Eye (tissue), 1 donor: Measurements from ENCODE around the gene SMG6.
A peak's percentile ranks its signal among the peaks of the same experiment; 100 is the strongest.
"Not testable (repeated sequence)": the region's sequence is repeated elsewhere in the genome, so short reads cannot be mapped to it uniquely, and the experiment has no call there.

Experiments
- DNase-seq: peaks from one replicate; pipeline ENCODE4 v3.0.0-alpha.2; 2015

Gene SMG6

DNA sequence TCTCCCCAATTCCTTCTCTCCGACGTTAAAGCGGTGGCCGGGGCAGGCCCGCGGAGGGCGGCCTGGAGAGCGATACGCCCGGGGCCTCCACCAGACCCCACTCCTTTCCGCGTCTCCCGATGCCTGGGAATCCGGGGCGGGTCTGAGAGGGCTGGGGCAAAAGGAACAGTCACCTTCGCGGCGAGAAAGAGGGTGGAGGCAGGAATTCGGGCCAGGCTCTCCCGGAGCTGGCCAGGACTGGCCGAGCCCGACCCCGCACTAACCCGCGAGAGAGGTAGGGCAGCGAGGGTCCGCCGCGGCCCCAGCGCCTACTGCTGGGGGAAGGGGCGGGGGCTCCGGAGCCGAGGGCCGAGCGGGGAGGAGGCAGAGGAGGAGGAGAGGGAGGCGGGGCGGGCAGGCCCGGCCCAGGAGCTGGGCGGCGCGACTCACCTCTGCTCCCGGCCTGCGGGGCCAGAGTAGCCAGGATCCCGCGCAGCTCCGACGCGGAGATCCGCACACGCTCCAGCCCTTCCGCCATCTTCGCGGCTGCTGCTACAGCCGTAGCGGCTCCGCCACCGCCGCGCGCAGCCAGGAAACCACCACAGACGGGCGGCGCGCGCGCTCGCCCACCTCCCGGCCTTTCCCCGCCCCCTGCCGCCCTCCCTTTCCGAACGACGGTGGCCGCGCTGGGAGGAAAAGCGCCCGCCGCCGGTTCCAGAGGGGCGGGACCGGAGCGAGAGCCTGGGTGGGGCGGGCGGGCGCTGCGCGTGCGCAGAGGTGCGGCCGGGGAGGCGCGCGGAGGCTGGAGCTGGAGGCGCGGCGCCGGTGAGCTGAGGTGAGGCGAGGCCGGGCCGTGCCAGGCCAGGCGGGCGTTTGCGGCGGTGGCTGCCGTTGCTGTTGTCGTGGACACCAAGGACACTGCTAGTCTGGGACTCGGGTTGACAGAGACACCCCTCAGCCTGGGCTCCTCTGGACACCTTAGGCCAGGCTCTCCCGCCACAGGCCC is at the start of gene SMG6, which contains the start of gene SRR:
TSS of gene SMG6 (minus strand) at position 582 of the 985 bp plus-strand sequence. CDS start at position 517, 65 bp downstream.
TSS of gene SRR (plus strand) at position 747 of the 985 bp plus-strand sequence. CDS start 11,611 bp downstream, outside the sequence.
- DNase-seq = peak; percentile 96

DNA sequence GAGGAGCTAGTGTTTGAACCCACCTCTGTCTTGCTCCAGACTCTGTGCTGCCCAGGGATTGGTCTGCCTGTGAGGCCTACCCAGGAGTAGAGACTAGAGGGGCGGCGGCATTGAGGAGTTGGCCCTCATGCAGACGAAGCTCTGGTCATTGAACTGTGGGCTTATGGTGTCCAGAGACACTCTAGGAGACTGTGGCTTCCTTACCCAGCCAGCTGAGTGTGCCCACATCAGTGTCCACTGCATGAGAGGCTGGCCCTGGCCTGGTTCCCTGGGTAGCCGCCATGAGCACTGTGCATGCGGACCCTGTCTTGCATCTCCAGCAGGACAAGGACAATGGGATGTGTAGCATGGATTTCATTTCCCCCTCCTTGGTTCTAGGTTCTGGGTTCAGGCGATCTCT is 47.7 kb upstream of the SMG6 start:
- DNase-seq = no peak

DNA sequence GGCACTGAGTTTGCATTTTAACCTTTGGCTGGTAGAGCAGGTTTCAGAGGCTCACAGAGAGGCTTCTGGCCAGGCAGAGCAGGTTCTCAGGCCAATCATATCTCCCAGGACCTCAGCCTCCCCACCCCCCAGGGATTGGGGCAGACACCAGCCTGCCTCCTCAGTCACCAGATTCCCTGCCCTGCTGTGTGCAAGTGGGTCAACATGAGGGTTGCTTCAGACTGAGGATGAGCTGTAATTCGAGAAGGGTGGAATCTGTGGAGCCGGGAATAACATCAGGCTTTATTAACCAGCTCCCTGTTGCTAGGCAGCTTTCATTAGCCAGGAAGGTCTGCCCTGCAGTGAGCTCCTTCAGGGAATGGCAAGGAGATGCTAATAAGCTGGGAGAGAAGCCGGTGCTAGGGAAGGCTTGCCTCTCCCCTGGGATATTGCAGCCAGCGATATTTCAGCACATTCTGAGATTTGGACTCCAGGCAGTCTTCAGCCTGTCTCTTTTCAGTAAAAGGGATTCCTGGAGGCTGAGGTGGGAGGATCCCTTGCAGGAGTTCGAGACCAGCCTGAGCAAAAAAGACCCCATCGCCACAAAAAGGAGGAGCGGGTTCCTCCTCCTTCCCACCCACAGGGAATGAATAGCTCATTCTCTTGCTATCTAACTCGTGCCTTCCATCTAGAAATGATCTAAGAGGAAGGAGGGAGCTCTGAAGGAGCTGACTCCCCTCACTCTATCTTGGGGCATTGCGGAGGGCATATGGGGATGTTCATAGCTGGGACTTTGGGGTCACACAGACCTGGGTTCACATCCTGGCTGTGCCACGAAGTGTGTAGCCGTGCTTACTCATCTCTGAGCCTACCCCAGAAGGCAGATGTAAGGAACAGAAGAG is 44.5 kb upstream of the SMG6 start:
- DNase-seq = peak; percentile 88

DNA sequence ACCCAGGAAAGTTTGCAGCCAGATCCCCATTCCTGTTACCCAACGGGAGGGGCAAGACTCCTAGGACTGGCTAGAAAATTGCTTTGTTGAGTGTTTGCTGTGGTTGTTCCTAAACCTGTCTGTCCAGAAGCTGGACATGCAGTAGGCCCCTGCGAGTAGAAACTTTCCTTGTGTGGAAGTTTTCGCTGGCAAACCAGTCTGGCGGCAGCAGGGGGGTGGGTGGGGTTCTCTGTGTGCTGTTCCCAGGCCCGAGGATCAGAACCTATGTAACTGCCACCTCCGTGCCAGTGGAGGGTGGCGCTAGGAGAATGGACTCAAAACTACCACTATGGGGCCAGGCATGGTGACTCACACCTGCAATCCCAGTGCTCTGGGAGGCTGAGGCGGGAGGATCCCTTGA is 42.9 kb upstream of the SMG6 start:
- DNase-seq = no peak

DNA sequence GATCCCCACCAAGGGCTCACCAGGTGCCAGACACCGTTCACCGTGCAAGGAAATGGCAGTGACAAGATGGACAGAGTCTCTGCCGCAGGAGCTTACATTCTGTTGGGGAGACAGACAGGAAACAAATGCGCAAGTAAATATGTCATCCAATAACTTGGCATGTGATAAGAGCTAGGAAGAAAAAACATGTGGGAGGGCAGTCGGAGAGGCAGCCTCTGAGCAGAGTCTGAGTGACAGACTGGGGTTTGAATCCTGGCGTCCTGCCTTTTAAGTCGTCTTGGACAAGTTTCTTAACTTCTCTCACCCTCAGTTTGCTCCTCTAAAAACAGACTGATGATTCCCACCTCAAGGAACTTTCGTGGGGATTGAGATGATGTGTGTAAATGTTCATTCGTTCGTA is 40.9 kb upstream of the SMG6 start:
- DNase-seq = no peak

DNA sequence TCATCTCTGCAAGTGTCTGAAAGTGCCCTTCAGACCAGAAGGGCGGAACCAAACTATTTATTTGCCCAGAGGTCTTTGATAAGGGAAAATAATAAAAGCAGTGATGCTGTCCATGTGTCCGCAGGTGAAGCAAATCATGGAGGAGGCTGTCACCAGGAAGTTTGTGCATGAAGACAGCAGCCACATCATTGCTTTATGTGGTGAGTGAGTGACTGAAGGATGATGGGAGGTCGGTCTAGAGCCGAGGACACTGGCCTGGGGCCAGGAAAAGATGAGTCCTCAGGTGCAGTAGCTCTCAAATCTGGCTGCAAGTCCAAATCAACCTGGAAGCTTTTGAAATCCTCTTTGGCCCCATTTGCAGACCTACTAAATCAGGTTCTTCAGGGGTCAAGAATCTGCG is 39.8 kb upstream of the SMG6 start:
- DNase-seq = no peak

DNA sequence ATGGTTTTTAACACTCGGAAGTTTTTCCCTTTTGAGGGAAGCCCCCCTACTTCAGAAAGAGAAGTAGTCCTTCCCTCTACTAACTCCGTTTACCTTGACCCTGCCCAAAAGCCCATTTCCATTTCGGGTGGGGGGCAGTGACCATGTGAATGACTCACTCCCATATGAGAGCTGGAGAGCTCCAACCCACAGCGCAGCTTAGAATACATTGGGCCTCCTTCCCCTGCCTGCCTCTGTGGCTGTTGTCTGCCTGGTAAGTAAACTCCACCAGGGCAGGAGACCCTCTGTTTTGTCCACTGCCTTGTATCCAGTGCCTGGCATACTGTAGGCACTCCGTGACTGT is 34.7 kb upstream of the SMG6 start:
- no peak for DNase-seq

DNA sequence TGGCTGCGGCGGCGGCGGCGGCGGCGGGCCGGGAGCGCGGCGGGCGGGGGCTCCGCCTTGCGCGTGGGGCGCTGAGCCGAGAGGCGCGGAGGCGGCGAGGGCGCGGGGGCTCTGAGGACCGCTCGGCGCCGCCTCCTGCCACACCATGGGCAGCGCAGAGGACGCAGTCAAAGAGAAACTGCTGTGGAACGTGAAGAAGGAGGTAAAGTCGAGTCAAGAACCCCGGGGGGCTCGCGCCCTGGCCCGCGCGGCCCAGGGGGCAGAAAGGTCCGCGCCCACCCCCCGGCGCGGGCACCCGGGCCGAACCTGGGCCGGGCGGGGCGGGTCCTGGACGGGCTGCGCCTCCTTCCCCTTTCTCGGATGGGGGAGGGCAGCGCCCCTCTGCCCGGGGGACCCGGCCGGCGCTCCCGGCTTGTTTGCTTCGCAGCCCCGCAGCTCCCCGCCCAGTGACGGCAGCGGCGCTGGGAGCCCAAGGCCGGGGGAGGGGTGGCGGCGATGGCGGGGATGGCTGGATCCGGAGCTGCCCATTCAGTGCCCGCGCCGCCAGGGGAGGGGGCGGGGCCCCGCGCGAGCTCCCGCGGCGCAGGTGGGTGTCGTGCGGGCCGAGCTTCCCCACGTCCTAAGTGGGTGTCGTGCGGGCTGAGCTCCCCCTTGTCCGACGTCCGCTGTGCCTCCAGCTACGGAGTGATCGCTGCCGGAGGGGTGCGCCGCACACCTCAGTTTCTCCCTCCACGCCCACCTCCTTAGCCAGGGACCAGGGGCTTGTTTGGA is 34.1 kb upstream of the SMG6 start:
- DNase-seq = peak; percentile 72

DNA sequence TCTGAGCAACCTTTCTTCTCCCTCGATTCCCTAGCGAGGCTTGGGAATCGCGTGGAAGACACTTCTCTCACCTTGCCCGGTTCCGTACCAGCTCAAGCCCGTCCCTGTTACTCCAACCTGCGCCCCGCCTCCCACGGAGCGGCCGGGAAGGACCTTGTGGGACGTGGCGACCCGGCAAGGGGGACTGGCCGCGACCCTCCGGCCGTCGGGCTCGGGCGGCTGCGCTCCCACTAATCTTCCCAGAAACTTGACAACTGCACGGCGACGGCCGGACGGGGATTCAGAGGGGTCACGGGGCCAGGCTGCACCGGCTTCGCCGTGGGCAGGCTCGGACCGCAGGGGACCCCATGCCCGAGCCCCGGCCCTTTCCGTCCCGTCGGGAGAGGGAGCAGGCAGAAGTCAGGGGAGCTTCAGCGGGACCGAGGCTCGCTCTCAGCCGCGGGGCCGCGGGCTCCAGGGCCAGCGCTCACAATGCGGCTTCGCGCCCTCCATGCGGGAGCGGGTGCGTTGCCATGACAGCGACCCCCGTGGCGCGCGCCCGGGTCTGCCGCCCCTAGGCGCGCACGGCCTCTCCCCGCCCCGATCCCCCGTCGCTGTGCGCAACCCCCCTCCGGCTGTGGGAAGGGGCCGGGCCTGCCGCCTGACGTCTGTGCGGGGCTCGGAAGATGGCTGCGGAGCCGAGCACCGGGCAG is 33.4 kb upstream of the SMG6 start, which contains the start of gene SGSM2:
TSS of gene SGSM2 (plus strand) at position 650 of the 692 bp plus-strand sequence. CDS start 188 bp downstream, outside the sequence.
- peak; percentile 86 for DNase-seq

DNA sequence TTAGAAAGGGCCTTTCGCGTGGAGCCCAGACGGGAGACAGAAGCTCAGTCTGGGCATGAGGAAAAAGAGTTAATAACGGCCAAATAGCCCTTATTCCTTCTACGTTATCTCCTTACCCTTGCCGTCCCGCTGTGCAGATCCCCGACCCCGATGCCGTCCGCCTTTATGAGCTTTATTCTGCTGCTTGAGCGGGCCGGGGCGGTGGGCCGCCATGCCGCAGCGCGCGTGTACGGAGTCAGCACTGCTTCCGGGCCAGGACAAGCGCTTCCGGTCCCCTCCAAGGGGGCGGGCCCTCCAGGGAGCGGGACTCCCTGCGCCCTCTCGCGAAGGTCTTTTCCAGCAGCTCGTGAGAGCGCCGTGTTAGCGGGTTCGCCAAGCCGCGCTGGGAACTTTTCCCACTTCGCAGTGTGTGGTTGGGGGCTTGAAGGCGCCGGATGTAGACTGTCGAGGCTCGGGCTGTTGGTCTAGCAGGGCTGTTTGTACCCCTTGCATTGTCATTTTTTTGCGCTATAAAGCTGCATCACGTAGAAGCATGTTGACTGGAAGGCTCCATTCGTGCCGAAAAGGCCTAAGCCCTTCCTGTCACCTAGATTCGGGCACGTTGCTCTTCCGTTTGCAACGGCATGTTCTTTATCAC is 32.7 kb upstream of the SMG6 start, which contains the start of gene TSR1:
TSS of gene TSR1 (minus strand) at position 243 of the 637 bp plus-strand sequence. CDS start at position 213, 30 bp downstream.
- peak; percentile 96 for DNase-seq

DNA sequence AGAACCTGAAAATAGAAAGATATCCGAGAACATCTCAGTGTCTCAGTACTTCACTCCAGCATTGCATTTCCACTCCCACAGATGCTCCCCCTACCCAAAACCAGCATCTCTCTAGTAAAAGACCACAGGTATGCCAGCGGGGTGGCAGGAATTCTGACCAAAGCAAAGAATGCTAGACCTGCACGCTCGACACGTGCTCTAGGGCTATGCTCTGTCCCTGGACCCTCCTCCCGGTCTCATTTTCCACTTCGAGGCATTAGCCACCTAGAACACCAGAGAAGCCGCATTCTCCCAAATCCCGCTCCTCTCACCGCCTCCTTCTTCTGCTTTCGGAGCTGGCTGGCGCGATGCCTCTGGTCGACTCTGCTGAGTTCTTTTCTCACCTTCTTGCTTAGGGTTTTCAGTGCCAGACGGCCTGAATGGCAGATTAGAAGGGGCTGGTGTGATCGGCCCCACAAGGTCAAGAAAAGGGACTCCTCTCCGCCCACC is 32.2 kb upstream of the SMG6 start:
- DNase-seq = no peak

DNA sequence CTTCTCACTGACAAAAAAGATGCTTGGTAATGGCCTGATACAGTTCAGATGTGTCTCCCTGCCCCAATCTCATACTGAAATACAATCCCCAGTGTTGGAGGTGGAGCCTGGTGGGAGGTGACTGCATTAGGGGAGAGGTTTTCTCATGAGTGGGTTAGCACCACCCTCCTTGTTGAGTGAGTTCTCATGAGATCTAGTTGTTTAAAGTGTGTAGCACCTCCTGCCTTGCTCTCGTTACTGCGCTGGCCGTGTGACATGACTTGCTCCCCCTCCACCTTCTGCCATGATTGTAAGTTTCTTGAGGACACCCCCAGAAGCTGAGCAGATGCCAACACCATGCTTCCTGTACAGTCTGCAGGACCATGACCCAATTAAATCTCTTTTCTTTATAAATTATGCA is 27.7 kb upstream of the SMG6 start:
- DNase-seq = no peak

DNA sequence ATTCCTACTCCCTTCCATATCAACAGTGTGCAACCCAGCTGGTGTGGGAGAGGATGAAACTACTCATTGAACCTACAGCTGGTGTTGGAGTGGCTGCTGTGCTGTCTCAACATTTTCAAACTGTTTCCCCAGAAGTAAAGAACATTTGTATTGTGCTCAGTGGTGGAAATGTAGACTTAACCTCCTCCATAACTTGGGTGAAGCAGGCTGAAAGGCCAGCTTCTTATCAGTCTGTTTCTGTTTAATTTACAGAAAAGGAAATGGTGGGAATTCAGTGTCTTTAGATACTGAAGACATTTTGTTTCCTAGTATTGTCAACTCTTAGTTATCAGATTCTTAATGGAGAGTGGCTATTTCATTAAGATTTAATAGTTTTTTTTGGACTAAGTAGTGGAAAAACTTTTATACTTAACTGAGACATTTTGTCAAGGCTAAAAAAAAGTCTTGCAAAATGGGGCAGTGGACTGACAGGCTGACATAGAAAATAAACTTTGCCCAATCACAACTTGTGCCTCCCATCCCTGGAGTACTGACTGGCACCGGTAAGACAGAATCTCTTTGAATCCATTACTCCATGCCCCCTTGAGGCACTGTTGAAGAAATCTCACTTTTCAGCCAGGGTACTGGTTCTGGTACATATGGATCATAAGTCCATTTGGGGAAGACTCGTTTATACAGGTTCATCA is 20.2 kb upstream of the SMG6 start:
- DNase-seq = no peak

DNA sequence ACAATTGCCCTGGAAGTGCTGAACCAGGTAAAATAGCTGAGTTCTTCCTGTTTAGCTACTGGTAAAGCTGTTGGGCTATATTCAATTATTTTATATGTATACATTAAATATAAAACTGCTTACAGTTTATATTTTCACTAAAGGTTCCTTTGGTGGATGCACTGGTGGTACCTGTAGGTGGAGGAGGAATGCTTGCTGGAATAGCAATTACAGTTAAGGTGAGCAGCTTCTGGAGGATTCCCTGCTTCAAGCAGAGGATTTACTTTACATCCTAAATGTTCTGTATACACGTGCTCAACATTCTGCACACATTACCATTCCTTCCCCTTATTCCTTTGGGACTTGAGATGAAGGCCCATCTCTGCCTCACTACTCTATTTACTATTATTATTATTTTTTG is 17.8 kb upstream of the SMG6 start:
- no peak for DNase-seq

DNA sequence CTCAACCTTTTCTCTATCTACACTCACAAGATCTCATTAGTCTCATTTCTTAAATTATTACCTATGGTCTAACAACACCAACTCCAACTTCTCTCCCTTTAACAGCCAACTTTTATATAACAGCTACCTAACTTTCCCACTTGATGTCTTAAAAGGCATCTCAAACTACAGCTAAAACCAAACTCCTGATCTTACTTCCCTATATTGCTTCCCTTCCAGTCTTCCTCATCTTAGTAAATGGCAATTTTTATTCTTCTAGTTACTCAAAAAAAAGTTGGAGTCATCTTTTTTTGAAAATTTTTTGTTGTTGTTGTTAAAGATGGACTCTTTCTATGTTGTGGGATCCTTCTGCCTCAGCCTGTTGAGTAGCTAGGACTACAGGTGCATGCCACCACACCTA is 15.5 kb upstream of the SMG6 start:
- no peak for DNase-seq

DNA sequence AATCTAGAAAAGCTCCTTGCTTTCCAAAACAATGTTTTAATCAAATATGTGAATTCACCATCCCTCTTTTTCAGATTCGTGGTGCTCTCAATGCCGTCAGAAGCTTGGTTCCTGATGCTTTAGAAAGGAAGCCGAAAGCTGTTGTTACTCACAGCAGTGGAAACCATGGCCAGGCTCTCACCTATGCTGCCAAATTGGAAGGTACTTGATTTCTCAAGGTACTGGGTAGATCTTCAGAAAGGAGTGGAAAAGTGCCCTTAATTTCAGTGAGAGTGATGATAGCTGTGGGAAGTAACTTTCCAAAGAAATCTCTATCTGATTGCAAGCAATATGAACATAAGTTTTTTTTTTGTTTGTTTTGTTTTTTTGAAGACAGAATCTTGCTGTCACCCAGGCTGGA is 14.2 kb upstream of the SMG6 start:
- DNase-seq = no peak

DNA sequence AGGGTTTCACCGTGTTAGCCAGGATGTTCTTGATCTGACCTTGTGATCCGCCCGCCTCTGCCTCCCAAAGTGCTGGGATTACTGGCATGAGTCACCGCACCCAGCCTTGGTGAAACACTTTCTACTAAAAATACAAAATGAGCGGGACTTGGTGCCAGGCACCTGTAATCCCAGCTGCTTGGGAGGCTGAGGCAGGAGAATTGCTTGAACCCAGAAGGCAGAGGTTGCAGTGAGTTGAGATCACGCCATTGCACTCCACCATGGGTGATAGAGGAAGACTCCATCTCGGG is 13.3 kb upstream of the SMG6 start:
- not testable (repeated sequence) for DNase-seq

DNA sequence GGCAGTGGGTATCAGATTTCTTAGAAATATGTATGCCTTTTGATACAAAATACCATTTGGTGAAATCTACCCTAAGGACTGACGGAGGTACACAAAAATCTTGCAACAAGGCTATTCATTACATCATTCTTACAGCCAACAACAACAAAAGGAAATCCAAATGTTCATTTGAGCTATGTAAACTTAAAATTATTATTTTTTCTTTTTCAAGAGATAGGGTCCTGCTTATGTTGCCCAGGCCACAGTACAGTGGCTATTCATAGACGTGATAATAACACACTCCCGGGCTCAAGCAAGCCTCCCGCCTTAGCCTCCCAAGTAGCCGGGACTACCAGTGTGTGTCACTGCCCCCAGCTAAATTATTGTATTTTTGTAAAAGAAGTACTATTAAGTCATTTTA is 9.2 kb upstream of the SMG6 start:
- DNase-seq = no peak

DNA sequence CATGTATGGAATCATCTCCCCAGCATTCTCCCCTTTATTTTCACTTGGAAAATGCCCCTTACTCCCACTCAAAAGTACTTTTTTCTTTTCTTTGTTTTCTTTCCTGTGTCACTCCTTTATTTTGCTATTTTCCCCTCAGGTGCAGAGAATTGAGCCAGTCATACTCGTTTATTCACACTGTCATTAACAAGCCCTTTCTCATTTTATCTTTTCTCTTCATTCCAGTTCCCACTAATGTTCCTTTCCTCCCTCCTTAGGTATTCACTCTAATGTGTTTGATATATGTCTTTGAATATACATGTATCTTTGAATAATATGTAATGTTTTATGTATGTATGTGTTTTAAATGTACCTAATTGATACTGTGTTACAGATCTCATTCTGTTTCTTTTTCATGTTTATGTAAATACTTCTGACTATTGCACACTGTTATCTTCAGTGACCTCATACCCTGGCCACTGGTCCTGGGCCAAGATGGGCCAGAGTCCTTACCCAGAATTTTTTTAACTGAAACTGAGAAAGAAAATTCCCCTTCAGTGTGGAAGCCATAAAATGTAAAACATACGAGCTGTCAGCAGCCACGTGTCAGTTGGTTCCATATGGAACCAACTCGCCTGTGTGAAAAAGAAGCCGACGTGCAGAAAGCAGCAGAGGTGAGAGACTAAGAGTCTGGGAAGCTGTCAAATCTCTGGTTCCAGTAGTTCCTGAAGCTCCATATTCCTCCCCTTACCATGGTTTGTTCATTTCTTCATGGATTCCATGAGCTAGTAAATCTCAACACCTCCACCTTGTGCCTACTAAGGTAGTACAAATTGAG is 6.0 kb upstream of the SMG6 start:
- no peak for DNase-seq

DNA sequence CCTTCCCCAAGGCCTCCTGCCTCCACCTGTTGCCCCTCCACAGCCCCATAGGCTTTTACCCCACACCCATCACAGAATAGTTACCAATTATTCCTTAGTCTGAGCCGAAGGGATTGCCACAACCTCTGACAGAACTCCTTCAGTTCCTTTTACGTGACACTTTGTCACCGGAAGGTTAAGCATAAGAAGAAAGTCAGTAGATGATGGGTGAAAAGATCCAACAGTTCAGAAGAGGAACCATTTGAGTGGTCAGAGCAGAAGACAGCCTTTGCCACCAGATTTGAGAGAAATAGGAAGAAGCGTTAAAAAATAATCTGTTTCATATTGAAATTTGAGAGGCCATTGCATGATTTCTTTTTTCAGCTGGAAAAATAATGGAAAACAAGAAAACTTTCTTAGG is 1.3 kb upstream of the SMG6 start:
- DNase-seq = no peak
